HG03558 (cell line): ENCODE data around the gene CRYBB1.

ENCODE experiments used
- ATAC-seq: cut with Tn5 transposase; IDR thresholded peaks from one replicate; pipeline ENCODE4 v1.9.1; 2021; ENCODE audit warnings: moderate number of reproducible peaks; ENCODE audit not compliant: unreplicated experiment; ENCODE audit errors: extremely low read depth

Gene CRYBB1

GRCh38 chr22:26561756-26562417 is 55.9 kb downstream of the CRYBB1 start:
- no peak for ATAC-seq

GRCh38 chr22:26559961-26560575 is 57.8 kb downstream of the CRYBB1 start:
- no peak for ATAC-seq

GRCh38 chr22:26558248-26558895 is 59.5 kb downstream of the CRYBB1 start:
- no peak for ATAC-seq

GRCh38 chr22:26556904-26557303 is 60.9 kb downstream of the CRYBB1 start:
- ATAC-seq: no peak

- ATAC-seq: no peak
Measured at GRCh38 chr22:26555478-26555877, 62.3 kb downstream of the CRYBB1 start.

GRCh38 chr22:26554956-26555355 is 62.9 kb downstream of the CRYBB1 start:
- no peak for ATAC-seq

- ATAC-seq: no peak
Measured at GRCh38 chr22:26553056-26553752, 64.6 kb downstream of the CRYBB1 start.

- ATAC-seq: no peak
Measured at GRCh38 chr22:26552466-26552865, 65.4 kb downstream of the CRYBB1 start.

GRCh38 chr22:26551568-26551967 is 66.3 kb downstream of the CRYBB1 start:
- ATAC-seq: no peak

GRCh38 chr22:26550498-26551033 is 67.3 kb downstream of the CRYBB1 start:
- no peak for ATAC-seq

- no peak for ATAC-seq
Measured at GRCh38 chr22:26549902-26550497, 67.8 kb downstream of the CRYBB1 start.
